ENCODE measurements around the gene TENM4. TPM values are rescaled to one million over a fixed set of nuclear protein-coding genes. Genes with fewer than 3 reads are reported as not detected.

TENM4 gene
- polyA plus RNA-seq, 1 donor from 2014 or later: 16.8 TPM

- TF ChIP-seq TAF1 (IDR thresholded peaks at IDR 0.05; ENCODE audit: low read depth) (no peak), POLR2AphosphoS5 (IDR thresholded peaks at IDR 0.05) (no peak), EP300 (conservative IDR thresholded peaks at IDR 0.05; ENCODE audit: poor library complexity, severe bottlenecking) (no peak), RAD21 (conservative IDR thresholded peaks at IDR 0.05) (no peak)
Observed at GRCh38 chr11:78689101-78689500, 751.7 kb downstream of the TENM4 start (continued).

GRCh38 chr11:78688460-78688859 is 752.4 kb downstream of the TENM4 start:
- Histone ChIP-seq H3K4me3 (ENCODE audit: low read length) (no peak overlapping the region), H3K27me3 (ENCODE audit: insufficient read depth, low read depth, low read length) (no peaks in the 10 kb centered on the region), H3K4me2 (ENCODE audit: low read length) (no peak overlapping the region), H3K79me2 (replicated peaks; ENCODE audit: insufficient read depth, low read length) (no peaks in the 10 kb centered on the region), H2AFZ (ENCODE audit: low read depth, low read length) (no peak overlapping the region), H3F3A (ENCODE audit: insufficient read depth, low read length, poor library complexity, severe bottlenecking) (no peaks in the 10 kb centered on the region), H3K27ac (ENCODE audit: low read length) (no peak overlapping the region), H3K9me3 (ENCODE audit: low read length) (no peaks in the 10 kb centered on the region), H4K20me1 (ENCODE audit: insufficient read depth) (no peaks in the 10 kb centered on the region), H3K9ac (ENCODE audit: low read length) (no peak overlapping the region), H3K36me3 (ENCODE audit: insufficient read depth, low read length) (no peaks in the 10 kb centered on the region), H3K9me2 (ENCODE audit: insufficient read depth, low read length) (no peaks in the 10 kb centered on the region)
- TF ChIP-seq REST (IDR thresholded peaks at IDR 0.05; ENCODE audit: borderline replicate concordance): no peak

- TF ChIP-seq MXI1 (conservative IDR thresholded peaks at IDR 0.05; ENCODE audit: poor library complexity, severe bottlenecking) (no peak), POLR2AphosphoS5 (IDR thresholded peaks at IDR 0.05) (no peak), EP300 (conservative IDR thresholded peaks at IDR 0.05; ENCODE audit: poor library complexity, severe bottlenecking) (no peak), EZH2 (IDR thresholded peaks at IDR 0.05; ENCODE audit: borderline replicate concordance, insufficient read depth, low read length, poor library complexity, severe bottlenecking) (no peak), REST (IDR thresholded peaks at IDR 0.05; ENCODE audit: borderline replicate concordance) (no peak), CTCF (IDR thresholded peaks at IDR 0.05; ENCODE audit: poor library complexity, severe bottlenecking) (no peak)
- no peak overlapping the region for H2AFZ ChIP-seq (ENCODE audit: low read depth, low read length)
- no peaks in the 10 kb centered on the region for H3K9me2 ChIP-seq (ENCODE audit: insufficient read depth, low read length)
- no peaks in the 10 kb centered on the region for H3K36me3 ChIP-seq (ENCODE audit: insufficient read depth, low read length)
- H3F3A ChIP-seq (ENCODE audit: insufficient read depth, low read length, poor library complexity, severe bottlenecking): no peaks in the 10 kb centered on the region
- H3K27ac ChIP-seq (ENCODE audit: low read length): no peak overlapping the region
- no peak overlapping the region for H3K4me3 ChIP-seq (ENCODE audit: low read length)
- no peaks in the 10 kb centered on the region for H3K79me2 ChIP-seq (replicated peaks; ENCODE audit: insufficient read depth, low read length)
- H3K9me3 ChIP-seq (ENCODE audit: low read length): no peaks in the 10 kb centered on the region
- no peak overlapping the region for H3K9ac ChIP-seq (ENCODE audit: low read length)
- H4K20me1 ChIP-seq (ENCODE audit: insufficient read depth): no peaks in the 10 kb centered on the region
- H3K27me3 ChIP-seq (ENCODE audit: insufficient read depth, low read depth, low read length): no peaks in the 10 kb centered on the region
- H3K4me2 ChIP-seq (ENCODE audit: low read length): no peak overlapping the region
Observed at GRCh38 chr11:78685156-78685555, 755.7 kb downstream of the TENM4 start.
